SU-DHL-6 (cell line): ENCODE measurements around the gene NDUFS8.

ENCODE experiments used
- EZH2phosphoT487 ChIP-seq: fragments of 200-600 bp; sonication (generic), shearing (Covaris generic); conservative IDR thresholded peaks from 2 replicates; pipeline ENCODE4 v1.6.1; 2018; ENCODE audit warnings: mild to moderate bottlenecking, antibody characterized with exemption, low read length, moderate library complexity, mixed read lengths
- TF ChIP-seq, protein P1 (sequence below): fragments of 200-600 bp; sonication (generic); IDR thresholded peaks from one replicate; pipeline ENCODE4 v1.5.1; 2017; ENCODE audit warnings: antibody characterized with exemption, mild to moderate bottlenecking, low read length, moderate library complexity; ENCODE audit not compliant: insufficient read depth, poor library complexity, severe bottlenecking

DNA sequence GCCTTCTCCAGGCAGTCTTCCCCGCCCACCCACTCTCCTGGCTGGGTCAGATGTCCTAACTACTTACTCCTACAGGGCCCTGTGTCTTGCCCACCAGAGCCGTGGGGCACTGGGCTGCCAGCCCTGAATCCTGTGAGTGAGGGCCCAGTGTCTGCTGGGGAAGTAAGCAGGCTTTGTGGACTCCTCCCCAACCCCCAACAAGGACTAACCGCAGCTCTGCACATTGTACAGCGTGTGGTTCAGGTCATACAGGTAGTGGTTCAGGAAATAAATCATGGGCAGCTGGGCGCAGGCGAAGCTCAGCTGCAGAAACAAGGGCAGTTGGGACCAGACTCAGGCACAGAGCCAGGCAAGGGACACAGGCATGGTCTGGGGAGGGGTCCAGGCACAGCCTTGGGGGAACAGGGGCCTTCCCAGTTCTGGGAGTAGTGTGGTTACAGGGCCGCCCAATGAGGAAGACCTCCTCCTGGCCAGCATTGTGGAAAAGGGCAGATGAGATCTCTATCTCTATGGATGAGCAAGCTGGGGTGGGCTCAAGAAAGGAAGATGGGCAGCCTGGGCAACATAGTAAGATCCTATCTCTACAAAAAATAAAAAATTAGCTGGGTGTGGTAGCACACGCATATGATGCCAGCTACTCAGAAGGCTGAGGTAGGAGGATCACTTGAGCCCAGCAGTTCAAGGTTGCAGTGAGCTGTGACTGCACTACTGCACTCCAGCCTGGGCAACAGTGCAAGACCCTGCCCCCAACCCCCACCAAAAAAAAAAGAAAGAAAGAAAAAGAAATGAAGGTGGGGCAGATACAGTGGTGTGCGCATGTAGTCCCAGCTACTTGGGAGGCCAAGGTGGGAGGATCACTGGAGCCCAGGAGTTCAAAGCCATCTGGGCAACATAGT lies 32.1 kb upstream of the NDUFS8 start:
- TF ChIP-seq EZH2phosphoT487 = no peak
- TF ChIP-seq, protein P1, sequence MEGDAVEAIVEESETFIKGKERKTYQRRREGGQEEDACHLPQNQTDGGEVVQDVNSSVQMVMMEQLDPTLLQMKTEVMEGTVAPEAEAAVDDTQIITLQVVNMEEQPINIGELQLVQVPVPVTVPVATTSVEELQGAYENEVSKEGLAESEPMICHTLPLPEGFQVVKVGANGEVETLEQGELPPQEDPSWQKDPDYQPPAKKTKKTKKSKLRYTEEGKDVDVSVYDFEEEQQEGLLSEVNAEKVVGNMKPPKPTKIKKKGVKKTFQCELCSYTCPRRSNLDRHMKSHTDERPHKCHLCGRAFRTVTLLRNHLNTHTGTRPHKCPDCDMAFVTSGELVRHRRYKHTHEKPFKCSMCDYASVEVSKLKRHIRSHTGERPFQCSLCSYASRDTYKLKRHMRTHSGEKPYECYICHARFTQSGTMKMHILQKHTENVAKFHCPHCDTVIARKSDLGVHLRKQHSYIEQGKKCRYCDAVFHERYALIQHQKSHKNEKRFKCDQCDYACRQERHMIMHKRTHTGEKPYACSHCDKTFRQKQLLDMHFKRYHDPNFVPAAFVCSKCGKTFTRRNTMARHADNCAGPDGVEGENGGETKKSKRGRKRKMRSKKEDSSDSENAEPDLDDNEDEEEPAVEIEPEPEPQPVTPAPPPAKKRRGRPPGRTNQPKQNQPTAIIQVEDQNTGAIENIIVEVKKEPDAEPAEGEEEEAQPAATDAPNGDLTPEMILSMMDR = no peak
